GM18520 (cell line): ENCODE results near the gene APOA5.
"Not testable (repeated sequence)": the region's sequence is repeated elsewhere in the genome, so short reads cannot be mapped to it uniquely, and the experiment has no call there.

ENCODE experiments used
- ATAC-seq: cut with Tn5 transposase; IDR thresholded peaks from one replicate; pipeline ENCODE4 v1.9.1; 2021; ENCODE audit not compliant: unreplicated experiment

APOA5 gene

GRCh38 chr11:116774661-116775060, 17.0 kb downstream of the APOA5 start:
- ATAC-seq = no peak

GRCh38 chr11:116773203-116774097, 18.2 kb downstream of the APOA5 start:
- peak; percentile 6 for ATAC-seq

- ATAC-seq = peak; percentile 81
Measured at GRCh38 chr11:116772443-116773202, 19.1 kb downstream of the APOA5 start, which contains the start of gene BUD13. Gene BUD13 (minus strand): TSS chr11:116772987. CDS start chr11:116772964, 23 bp downstream.

- ATAC-seq = no peak
Measured at GRCh38 chr11:116771935-116772334, 19.7 kb downstream of the APOA5 start.

GRCh38 chr11:116762132-116762531, 29.5 kb downstream of the APOA5 start:
- no peak for ATAC-seq

- not testable (repeated sequence) for ATAC-seq
Measured at GRCh38 chr11:116756044-116756443, 35.6 kb downstream of the APOA5 start.

- ATAC-seq = no peak
Measured at GRCh38 chr11:116750070-116750718, 41.5 kb downstream of the APOA5 start.

GRCh38 chr11:116742104-116742503, 49.6 kb downstream of the APOA5 start:
- no peak for ATAC-seq

- no peak for ATAC-seq
Measured at GRCh38 chr11:116740741-116741140, 50.9 kb downstream of the APOA5 start.
